GM12891 (cell line): Measurements from ENCODE around the gene RFNG.

ENCODE experiments used
- DNase-seq: peaks from one replicate; pipeline ENCODE4 v3.0.0; 2011; ENCODE audit warnings: low spot score; ENCODE audit not compliant: insufficient read length
- FAIRE-seq: peaks from 2 replicates; lab custom pipeline; 2011; peaks lifted over from hg19 to GRCh38; lab: Jason Lieb, UNC
- PAX5 ChIP-seq: IDR thresholded peaks from 2 replicates; pipeline ENCODE4 v1.6.1; 2011; ENCODE audit warnings: low read length, moderate library complexity, mild to moderate bottlenecking; ENCODE audit not compliant: insufficient read depth, severe bottlenecking
- POLR2A ChIP-seq: IDR thresholded peaks from 2 replicates; pipeline ENCODE4 v1.6.1; 2011; ENCODE audit warnings: low read depth, low read length, control low read depth
- POLR2AphosphoS5 ChIP-seq: IDR thresholded peaks from 2 replicates; pipeline ENCODE4 v1.6.1; 2011; ENCODE audit warnings: low read depth, low read length, control low read depth
- POU2F2 ChIP-seq: IDR thresholded peaks from 2 replicates; pipeline ENCODE4 v1.6.1; 2011; ENCODE audit warnings: low read depth, mild to moderate bottlenecking, control low read depth, low read length, moderate library complexity
- SPI1 ChIP-seq: IDR thresholded peaks from 2 replicates; pipeline ENCODE4 v1.6.1; 2011; ENCODE audit warnings: low read depth, low read length, control low read depth
- TAF1 ChIP-seq: IDR thresholded peaks from 2 replicates; pipeline ENCODE4 v1.6.1; 2011; ENCODE audit warnings: low read depth, low read length, control low read depth

Gene RFNG

DNA sequence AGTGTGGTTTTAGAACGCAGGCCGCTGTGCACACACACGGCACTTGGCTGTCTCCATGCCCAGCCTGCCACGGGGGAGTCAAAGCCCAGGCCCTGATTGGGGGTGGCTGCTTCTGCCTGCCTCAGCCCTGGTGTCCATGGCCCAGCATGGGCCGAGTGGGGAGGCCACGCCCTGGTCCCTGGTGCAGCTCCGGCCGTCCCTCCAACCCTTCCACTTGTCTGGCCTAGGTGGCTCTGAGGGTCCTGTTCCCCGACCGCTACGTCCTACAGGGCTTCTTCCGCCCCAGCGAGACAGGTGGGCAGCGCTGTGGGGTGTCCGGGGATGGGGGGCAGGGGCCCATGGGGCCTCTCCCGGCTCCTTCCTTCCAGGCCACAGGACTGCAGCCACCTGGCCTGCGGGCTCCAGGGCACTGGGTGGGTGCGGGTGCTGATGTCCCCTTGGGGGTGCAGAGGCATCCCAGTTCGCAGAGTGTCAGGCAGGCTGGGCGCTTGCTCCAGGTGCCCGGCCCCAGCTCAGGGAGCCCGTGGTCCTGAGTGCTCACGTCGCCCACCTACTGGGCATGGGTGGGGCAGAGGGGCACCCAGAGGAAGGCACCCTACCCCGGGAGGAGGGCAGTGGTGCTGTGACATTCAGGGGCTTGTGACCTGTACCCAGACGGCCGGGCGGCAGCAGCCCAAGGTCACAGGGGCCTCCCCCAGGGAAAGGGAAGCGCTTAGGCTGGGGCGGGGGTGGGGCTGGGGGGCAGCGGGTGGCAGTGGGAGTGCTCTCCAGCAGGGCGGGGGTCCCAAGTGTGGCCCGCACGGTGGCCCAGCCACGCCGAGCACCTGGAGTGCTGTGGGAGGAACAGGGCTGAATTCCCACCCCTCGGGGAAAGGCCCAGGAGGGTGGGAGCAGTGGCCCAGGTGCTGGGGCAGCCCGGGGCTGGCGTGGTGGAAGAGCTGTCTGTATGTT, 40.8 kb downstream of the RFNG start:
- no peak for FAIRE-seq

DNA sequence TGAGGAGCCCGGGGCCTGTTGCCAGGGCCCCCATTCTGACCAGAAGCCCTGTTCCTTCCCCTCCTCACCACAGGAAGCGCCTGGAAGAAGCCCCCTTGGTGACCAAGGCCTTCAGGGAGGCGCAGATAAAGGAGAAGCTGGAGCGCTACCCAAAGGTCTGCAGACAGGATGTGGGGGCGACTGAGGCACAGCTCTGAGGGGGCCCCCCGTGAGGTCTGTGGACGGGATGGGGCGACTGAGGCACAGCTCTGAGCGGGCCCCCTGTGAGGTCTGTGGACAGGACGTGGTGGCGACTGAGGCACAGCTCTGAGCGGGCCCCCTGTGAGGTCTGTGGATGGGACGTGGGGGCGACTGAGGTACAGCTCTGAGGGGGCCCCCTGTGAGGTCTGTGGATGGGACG, 42.2 kb downstream of the RFNG start:
- TF ChIP-seq SPI1 (no peak), POLR2A (no peak), TAF1 (no peak), PAX5 (no peak), POU2F2 (no peak), POLR2AphosphoS5 (no peak)
- no peak for DNase-seq
- no peak for FAIRE-seq

More for the DNA sequence above, 40.8 kb downstream of the RFNG start:
- DNase-seq: no peak
- TF ChIP-seq SPI1 (no peak), TAF1 (no peak), POLR2AphosphoS5 (no peak), POLR2A (no peak), POU2F2 (no peak), PAX5 (no peak)

DNA sequence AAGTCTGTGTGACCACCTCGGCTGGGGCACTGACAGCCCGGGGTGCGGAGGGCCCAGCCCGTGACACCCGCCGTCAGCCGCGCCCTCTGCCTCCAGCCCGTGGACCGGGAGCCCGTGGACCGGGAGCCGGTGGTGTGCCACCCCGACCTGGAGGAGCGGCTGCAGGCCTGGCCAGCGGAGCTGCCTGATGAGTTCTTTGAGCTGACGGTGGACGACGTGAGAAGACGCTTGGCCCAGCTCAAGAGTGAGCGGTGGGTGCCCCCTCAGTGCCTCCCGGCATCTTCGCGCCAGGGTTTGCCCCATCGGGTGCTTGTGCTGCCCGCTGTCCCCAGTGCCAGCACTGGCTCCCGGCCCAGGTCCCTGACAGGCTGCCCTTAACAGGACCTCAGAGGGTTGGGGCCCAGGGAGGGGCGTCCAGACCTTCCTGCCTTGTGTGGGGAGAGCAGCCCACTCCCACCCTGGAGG, 42.6 kb downstream of the RFNG start:
- TF ChIP-seq SPI1: no peak
- no peak for TF ChIP-seq TAF1
- no peak for TF ChIP-seq POU2F2
- TF ChIP-seq POLR2A: no peak
- no peak for TF ChIP-seq POLR2AphosphoS5
- TF ChIP-seq PAX5: no peak
- DNase-seq (no peak), FAIRE-seq (no peak)

DNA sequence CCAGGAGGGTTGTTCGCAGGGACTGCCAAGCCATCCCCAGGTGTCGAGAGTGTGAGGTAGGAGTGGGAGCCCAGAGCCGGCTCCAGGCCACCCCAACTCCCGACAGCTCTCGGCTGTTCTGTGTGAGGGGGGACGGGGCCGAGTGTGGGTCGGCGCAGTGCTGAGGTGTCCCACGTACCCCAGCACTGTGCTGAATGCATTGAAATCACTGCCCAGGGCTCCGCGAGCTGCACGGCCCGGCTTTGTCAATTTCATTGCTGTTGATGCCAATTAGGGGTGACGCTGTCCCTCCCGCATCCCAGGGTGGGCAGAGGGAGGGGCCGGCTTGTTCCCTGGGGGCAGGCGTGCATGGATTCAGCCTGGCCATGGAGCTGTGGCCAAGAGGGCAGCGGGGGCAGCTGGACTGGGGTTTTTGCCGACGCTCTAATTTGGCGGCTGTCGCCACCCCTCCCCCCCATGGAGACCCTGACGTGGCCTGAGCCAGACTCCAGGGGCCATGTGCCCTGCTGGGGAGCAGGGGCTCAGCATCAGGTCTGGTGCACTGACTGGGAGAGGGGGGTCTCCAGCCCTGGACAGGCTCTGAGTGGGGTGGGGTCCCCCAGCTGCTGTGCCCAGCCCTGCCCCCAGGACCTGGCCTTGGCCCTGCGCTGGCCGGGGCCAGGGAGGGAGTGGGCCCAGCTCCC, 43.2 kb downstream of the RFNG start:
- FAIRE-seq (no peak), DNase-seq (no peak)
- TF ChIP-seq SPI1 (no peak), PAX5 (no peak), POU2F2 (no peak), POLR2A (no peak), TAF1 (no peak), POLR2AphosphoS5 (no peak)

DNA sequence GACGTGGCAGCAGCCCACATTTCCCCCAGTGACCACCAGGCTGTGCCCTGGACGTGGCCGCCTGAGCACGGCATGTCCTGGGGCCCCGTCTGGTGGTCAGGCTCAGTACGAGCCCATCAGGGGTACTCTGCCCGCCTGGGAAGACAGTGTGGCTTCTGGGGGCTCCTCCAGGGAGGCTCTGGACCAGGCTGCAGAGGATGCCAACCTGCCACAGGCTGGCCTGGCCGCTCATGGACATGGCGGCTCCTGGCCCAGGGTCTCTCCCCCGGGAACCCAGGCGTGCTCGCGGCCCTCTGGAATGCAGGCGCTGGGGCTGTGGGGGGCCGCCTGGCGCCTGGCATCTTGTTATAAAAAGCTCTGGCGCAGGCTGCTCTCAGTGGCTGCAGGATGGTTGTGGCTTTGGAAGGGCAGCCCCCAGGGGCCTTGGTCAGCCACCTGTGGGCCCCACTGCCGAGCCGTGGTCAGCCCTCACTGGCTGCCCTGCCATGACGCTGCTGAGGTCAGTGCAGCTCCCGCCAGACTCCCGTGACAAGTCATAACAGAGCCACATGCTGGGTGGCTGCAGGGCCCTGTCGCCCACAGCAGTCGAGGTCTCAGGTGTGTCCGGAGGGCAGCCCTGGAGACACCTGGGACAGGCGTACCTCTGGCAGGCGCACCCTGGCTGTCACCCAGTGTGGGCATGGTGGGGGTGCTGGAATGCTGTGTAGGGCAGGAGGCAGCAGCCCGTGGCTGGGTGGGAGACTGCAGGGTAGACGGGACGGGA, 43.9 kb downstream of the RFNG start:
- no peak for DNase-seq
- no peak for FAIRE-seq
- TF ChIP-seq PAX5: no peak

DNA sequence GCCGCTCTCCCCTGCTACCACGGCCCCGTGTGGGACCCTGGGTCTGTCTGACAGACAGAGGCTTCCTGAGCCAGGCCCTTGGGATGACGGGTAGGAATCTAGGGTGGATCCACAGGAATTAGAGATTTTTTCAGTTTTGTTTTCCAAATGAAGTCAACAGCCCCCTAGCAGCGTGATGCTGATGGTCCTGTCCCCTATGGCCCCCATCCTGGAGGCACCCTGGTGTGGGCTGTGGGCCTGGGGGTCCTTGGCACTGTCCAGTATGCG, 44.5 kb downstream of the RFNG start:
- FAIRE-seq (no peak), DNase-seq (no peak)
- no peak for TF ChIP-seq SPI1
- no peak for TF ChIP-seq TAF1
- TF ChIP-seq PAX5: no peak
- TF ChIP-seq POLR2AphosphoS5: no peak
- TF ChIP-seq POU2F2: no peak
- no peak for TF ChIP-seq POLR2A

DNA sequence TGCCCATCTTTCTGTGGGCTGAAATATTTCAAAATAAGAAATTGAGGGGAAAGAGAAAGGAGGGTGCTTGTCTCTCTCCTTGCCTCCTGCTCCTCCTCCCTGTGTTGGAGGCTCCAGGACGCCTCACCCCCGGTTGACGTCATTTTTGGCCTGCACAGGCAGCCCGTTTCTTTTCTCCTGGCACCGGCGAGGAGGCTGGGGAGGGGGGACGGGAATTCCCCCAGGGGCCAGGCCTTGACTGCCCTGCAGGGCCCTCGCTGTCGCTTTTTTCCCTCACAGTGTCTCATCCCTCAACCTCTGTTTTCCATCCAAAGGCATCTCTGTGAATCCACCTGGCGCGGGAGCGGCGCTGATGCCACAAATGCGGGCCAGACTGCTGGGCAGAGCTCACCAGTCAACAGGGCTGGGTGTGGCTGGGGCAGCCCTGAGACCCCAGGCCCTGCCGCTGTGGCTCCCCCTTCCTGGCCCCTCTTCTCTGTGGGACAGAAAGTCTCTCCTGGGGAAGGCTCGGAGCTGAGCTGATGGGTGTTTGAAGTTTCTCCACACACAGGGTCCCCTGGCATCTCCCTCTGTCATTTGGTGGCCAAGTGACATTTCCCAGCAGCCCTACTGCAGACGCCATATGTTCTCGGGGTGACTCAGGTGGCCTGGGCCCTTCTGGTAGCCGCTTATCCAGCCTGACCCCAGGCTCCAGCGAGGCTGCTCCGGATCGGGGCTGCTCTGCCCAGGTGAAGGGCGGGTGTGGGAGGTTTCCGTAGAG, 45.0 kb downstream of the RFNG start:
- no peak for DNase-seq
- FAIRE-seq: no peak
- TF ChIP-seq POU2F2: no peak
- TF ChIP-seq SPI1: no peak
- TF ChIP-seq POLR2A: no peak
- no peak for TF ChIP-seq POLR2AphosphoS5
- no peak for TF ChIP-seq PAX5
- TF ChIP-seq TAF1: no peak

DNA sequence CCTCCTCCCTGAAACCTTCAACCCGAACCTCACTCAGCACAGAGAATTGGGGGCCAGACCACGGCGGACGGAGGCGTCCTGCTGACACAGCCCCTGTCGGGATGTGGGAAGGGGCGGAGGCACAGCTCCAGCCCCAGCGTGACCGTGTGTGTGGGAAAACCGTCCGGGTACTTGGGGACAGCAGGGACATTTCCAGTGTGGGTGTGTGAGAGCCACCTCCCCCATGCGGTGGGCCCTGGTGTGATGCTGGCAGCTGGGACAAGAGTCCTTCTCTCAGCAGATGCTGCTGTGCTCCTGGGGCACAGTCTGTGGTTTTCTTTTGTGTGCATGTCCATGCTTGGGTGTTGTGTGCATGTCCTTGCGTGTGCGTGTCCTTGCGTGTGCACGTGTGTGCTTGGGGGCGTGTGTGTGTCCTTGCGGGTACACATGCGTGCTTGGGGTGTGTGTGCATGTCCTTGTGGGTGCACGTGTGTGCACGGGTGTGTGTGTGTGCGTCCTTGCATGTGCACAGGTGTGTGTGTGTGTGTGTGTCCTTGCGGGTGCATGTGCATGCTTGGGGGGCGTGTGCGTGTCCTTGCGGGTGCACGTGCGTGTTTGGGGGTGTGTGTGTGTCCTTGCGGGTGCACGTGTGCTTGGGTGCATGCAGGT, 45.8 kb downstream of the RFNG start:
- DNase-seq (no peak), FAIRE-seq (peak; percentile 35)
- TF ChIP-seq TAF1 (no peak), POLR2AphosphoS5 (no peak), POU2F2 (no peak), POLR2A (no peak), PAX5 (no peak), SPI1 (no peak)
